H9 (cell line): ENCODE measurements around the gene SLC24A4. TPM values are rescaled to one million over a fixed set of nuclear protein-coding genes. Genes with fewer than 3 reads are reported as not detected.

Experiments used
- DNase-seq: peaks from one replicate; pipeline ENCODE4 v3.0.0-alpha.2; 2017
- H2AFZ ChIP-seq: one replicate; pipeline ENCODE4 v1.6.1; 2013; ENCODE audit warnings: mild to moderate bottlenecking, low read length, control low read depth, moderate library complexity
- H2AK5ac ChIP-seq: 2 replicates; pipeline ENCODE4 v1.6.1; 2013; ENCODE audit warnings: low read length, control low read depth, mixed read lengths; ENCODE audit not compliant: insufficient read length
- H2BK120ac ChIP-seq: one replicate; pipeline ENCODE4 v1.6.1; 2013; ENCODE audit warnings: low read depth, mild to moderate bottlenecking, low read length, control low read depth, inconsistent platforms; ENCODE audit not compliant: poor library complexity, severe bottlenecking
- H2BK12ac ChIP-seq: 2 replicates; pipeline ENCODE4 v1.6.1; 2013; ENCODE audit warnings: low read length, control low read depth, mixed read lengths, low read depth; ENCODE audit not compliant: insufficient read length
- H2BK15ac ChIP-seq: 2 replicates; pipeline ENCODE4 v1.6.1; 2013; ENCODE audit warnings: low read depth, low read length, control low read depth
- H2BK20ac ChIP-seq: one replicate; pipeline ENCODE4 v1.6.1; 2013; ENCODE audit warnings: low read depth, mild to moderate bottlenecking, low read length, control low read depth, inconsistent platforms; ENCODE audit not compliant: poor library complexity, severe bottlenecking
- H2BK5ac ChIP-seq: 2 replicates; pipeline ENCODE4 v1.6.1; 2013; ENCODE audit warnings: low read length, control low read depth, mixed read lengths; ENCODE audit not compliant: insufficient read length
- H3K14ac ChIP-seq: 2 replicates; pipeline ENCODE4 v1.6.1; 2013; ENCODE audit warnings: low read length, control low read depth; ENCODE audit not compliant: insufficient read depth
- H3K18ac ChIP-seq: 2 replicates; pipeline ENCODE4 v1.6.1; 2013; ENCODE audit warnings: low read depth, mild to moderate bottlenecking, mixed read lengths, low read length, control low read depth; ENCODE audit not compliant: insufficient read length
- H3K23ac ChIP-seq: 2 replicates; pipeline ENCODE4 v1.6.1; 2013; ENCODE audit warnings: low read length, control low read depth, mixed read lengths, low read depth; ENCODE audit not compliant: insufficient read length
- H3K23me2 ChIP-seq: 2 replicates; pipeline ENCODE4 v1.6.1; 2013; ENCODE audit warnings: low read depth, mild to moderate bottlenecking, mixed read lengths, low read length, control low read depth; ENCODE audit not compliant: insufficient read length, poor library complexity, severe bottlenecking
- H3K27ac ChIP-seq: 2 replicates; pipeline ENCODE4 v1.5.1; 2013; ENCODE audit warnings: low read length, control low read depth, mixed read lengths, low read depth; ENCODE audit not compliant: insufficient read length
- H3K27me3 ChIP-seq: 2 replicates; pipeline ENCODE4 v1.6.1; 2013; ENCODE audit warnings: low read length, control low read depth, inconsistent platforms; ENCODE audit not compliant: insufficient read depth
- H3K4ac ChIP-seq: 2 replicates; pipeline ENCODE4 v1.6.1; 2013; ENCODE audit warnings: low read depth, mild to moderate bottlenecking, control low read depth, inconsistent platforms, low read length, moderate library complexity
- H3K4me1 ChIP-seq: 2 replicates; pipeline ENCODE4 v1.6.1; 2013; ENCODE audit warnings: low read length, control low read depth, inconsistent platforms; ENCODE audit not compliant: insufficient read depth
- H3K4me2 ChIP-seq: 2 replicates; pipeline ENCODE4 v1.6.1; 2013; ENCODE audit warnings: low read length, control low read depth, mixed read lengths; ENCODE audit not compliant: insufficient read length, insufficient read depth
- H3K56ac ChIP-seq: 2 replicates; pipeline ENCODE4 v1.6.1; 2013; ENCODE audit warnings: low read depth, mild to moderate bottlenecking, mixed read lengths, low read length, control low read depth; ENCODE audit not compliant: insufficient read length
- H3K79me1 ChIP-seq: 2 replicates; pipeline ENCODE4 v1.6.1; 2013; ENCODE audit warnings: low read depth, mild to moderate bottlenecking, moderate library complexity, low read length, control low read depth, inconsistent platforms; ENCODE audit not compliant: insufficient read depth, poor library complexity, severe bottlenecking
- H3K79me2 ChIP-seq: 2 replicates; pipeline ENCODE4 v1.6.1; 2013; ENCODE audit warnings: low read length, control low read depth, inconsistent platforms; ENCODE audit not compliant: insufficient read depth
- H3K9ac ChIP-seq: 2 replicates; pipeline ENCODE4 v1.6.1; 2013; ENCODE audit warnings: low read length, control low read depth, mixed read lengths; ENCODE audit not compliant: insufficient read length; ENCODE audit errors: extremely low read depth
- H3K9me3 ChIP-seq: one replicate; pipeline ENCODE4 v1.6.1; 2013; ENCODE audit warnings: low read depth, low read length, inconsistent platforms; ENCODE audit not compliant: control insufficient read depth
- H3T11ph ChIP-seq: one replicate; pipeline ENCODE4 v1.6.1; 2013; ENCODE audit warnings: mild to moderate bottlenecking, low read length, control low read depth, inconsistent platforms
- H4K20me1 ChIP-seq: one replicate; pipeline ENCODE4 v1.6.1; 2013; ENCODE audit not compliant: control insufficient read depth, insufficient read length, insufficient read depth
- H4K5ac ChIP-seq: 2 replicates; pipeline ENCODE4 v1.6.1; 2013; ENCODE audit warnings: low read depth, mild to moderate bottlenecking, mixed read lengths, low read length, control low read depth; ENCODE audit not compliant: insufficient read length
- H4K8ac ChIP-seq: replicated peaks from 2 replicates; pipeline ENCODE4 v1.6.1; 2013; ENCODE audit warnings: low read length, control low read depth, mixed read lengths, low read depth; ENCODE audit not compliant: insufficient read length
- H4K91ac ChIP-seq: 2 replicates; pipeline ENCODE4 v1.6.1; 2013; ENCODE audit warnings: low read depth, mild to moderate bottlenecking, moderate library complexity, mixed read lengths, low read length, control low read depth; ENCODE audit not compliant: insufficient read length
- H3K27ac Mint-ChIP-seq, 3 experiments: 2 replicates in 2 of 3; 3 replicates in 1 of 3; pipeline ENCODE4 v1.8.0; 2020 to 2021; ENCODE audit warnings: mixed read lengths in 3 of 3, mild to moderate bottlenecking in 1 of 3, moderate library complexity in 1 of 3
- H3K27me3 Mint-ChIP-seq: 2 replicates; pipeline ENCODE4 v1.8.0; 2021; ENCODE audit warnings: low read depth, mild to moderate bottlenecking, moderate library complexity, mixed read lengths
- H3K36me3 Mint-ChIP-seq, 3 experiments: 2 replicates in 2 of 3; 3 replicates in 1 of 3; pipeline ENCODE4 v1.8.0; 2020 to 2021; ENCODE audit warnings: low read depth in 3 of 3, mixed read lengths in 3 of 3; ENCODE audit not compliant: insufficient read depth in 1 of 3
- H3K4me1 Mint-ChIP-seq, 2 experiments: 2 replicates each; pipeline ENCODE4 v1.8.0; 2020; ENCODE audit warnings: mixed read lengths in 2 of 2
- H3K4me3 Mint-ChIP-seq, 2 experiments: 2 replicates in 1 of 2; 3 replicates in 1 of 2; pipeline ENCODE4 v1.8.0; 2020 to 2021; ENCODE audit warnings: mild to moderate bottlenecking in 2 of 2, mixed read lengths in 2 of 2, moderate library complexity in 1 of 2
- H3K9me3 Mint-ChIP-seq, 2 experiments: 2 replicates in 1 of 2; 3 replicates in 1 of 2; pipeline ENCODE4 v1.8.0; 2020; ENCODE audit warnings: mild to moderate bottlenecking in 2 of 2, mixed read lengths in 2 of 2, moderate library complexity in 1 of 2
- WGBS: extraction: QIAGEN DNeasy Blood & Tissue Kit; methylation state at CpG from one replicate; pipeline ENCODE4 v1.1.7; 2013; ENCODE audit warnings: missing lambda C conversion rate, low lambda C conversion rate, mixed read lengths; ENCODE audit not compliant: insufficient read length; ENCODE audit errors: extremely low coverage; 5-methylcytosine and 5-hydroxymethylcytosine counted together
- total RNA-seq: library from RNA; stranded (reverse); gene quantifications from 2 replicates; pipeline ENCODE4 v1.2.1, GENCODE V29; 2021
- TF ChIP-seq, protein P1 (sequence below): fragments of 200-600 bp; sonication (generic); conservative IDR thresholded peaks from 3 replicates; pipeline ENCODE4 v1.8.0; 2021; ENCODE audit warnings: antibody characterized with exemption, mild to moderate bottlenecking

Gene SLC24A4
- total RNA-seq, 1 experiment from 2014 or later = 0.24 TPM

DNA sequence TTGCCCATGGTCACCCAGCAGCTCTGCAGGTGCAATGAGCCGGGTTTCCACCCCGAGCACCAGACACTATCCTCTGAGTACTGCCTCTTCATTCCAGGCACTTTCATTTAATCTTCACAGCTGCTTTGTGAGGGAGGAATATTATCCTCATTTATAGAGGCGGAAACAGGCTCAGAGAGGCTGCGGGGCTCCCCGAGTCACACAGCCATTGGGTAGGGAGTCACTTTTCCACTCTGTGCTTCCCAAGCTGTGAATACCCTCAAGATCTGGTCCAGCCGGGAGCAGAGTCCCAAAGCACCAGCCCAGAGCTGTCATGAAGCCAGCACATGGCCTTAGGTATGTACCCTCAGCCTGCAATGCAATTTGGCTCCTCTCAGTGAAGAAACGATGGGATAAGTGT lies 138.9 kb downstream of the SLC24A4 start:
- Histone ChIP-seq H3K9ac (no peak overlapping the region), H2BK20ac (no peak overlapping the region), H3K23ac (no peak overlapping the region), H3K4ac (no peak overlapping the region), H3K79me1 (no peaks in the 10 kb centered on the region), H2BK120ac (no peak overlapping the region), H3T11ph (no peak overlapping the region), H3K56ac (no peak overlapping the region), H2AFZ (no peak overlapping the region), H2BK12ac (no peak overlapping the region), H3K14ac (no peak overlapping the region), H3K23me2 (no peaks in the 10 kb centered on the region), H3K9me3 (no peaks in the 10 kb centered on the region), H2AK5ac (no peak overlapping the region), H3K18ac (no peak overlapping the region), H3K27ac (no peak overlapping the region), H4K8ac (no peak overlapping the region), H2BK15ac (no peak overlapping the region), H3K4me1 (no peaks in the 10 kb centered on the region), H3K4me2 (no peak overlapping the region), H4K5ac (no peak overlapping the region), H3K27me3 (no peaks in the 10 kb centered on the region), H3K79me2 (no peaks in the 10 kb centered on the region; the same call in 1 of the 2 replicates), H4K20me1 (no peaks in the 10 kb centered on the region), H4K91ac (no peak overlapping the region), H2BK5ac (no peak overlapping the region)
- no peak for DNase-seq
- WGBS = no CpG with 5 or more reads among the region's 7 CpGs
- no peaks in the 10 kb centered on the region; a peak in 2 of 5 replicates for H3K9me3 Mint-ChIP-seq
- H3K27ac Mint-ChIP-seq = no peak overlapping the region
- H3K27me3 Mint-ChIP-seq = peaks cover 2% of the 10 kb centered on the region; the same call in 1 of the 2 replicates
- TF ChIP-seq, protein P1, sequence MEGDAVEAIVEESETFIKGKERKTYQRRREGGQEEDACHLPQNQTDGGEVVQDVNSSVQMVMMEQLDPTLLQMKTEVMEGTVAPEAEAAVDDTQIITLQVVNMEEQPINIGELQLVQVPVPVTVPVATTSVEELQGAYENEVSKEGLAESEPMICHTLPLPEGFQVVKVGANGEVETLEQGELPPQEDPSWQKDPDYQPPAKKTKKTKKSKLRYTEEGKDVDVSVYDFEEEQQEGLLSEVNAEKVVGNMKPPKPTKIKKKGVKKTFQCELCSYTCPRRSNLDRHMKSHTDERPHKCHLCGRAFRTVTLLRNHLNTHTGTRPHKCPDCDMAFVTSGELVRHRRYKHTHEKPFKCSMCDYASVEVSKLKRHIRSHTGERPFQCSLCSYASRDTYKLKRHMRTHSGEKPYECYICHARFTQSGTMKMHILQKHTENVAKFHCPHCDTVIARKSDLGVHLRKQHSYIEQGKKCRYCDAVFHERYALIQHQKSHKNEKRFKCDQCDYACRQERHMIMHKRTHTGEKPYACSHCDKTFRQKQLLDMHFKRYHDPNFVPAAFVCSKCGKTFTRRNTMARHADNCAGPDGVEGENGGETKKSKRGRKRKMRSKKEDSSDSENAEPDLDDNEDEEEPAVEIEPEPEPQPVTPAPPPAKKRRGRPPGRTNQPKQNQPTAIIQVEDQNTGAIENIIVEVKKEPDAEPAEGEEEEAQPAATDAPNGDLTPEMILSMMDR = no peak
- peaks cover 0 to 13% of the 10 kb centered on the region in 2 experiments; a peak in 2 of 4 replicates for H3K4me1 Mint-ChIP-seq
- no peaks in the 10 kb centered on the region for H3K36me3 Mint-ChIP-seq
- H3K4me3 Mint-ChIP-seq = no peak overlapping the region
